ENCODE results near the gene CDC123.
"Not testable (repeated sequence)": the region's sequence is repeated elsewhere in the genome, so short reads cannot be mapped to it uniquely, and the experiment has no call there.

Gene CDC123

GRCh38 chr10:12193193-12193592 is 2.8 kb upstream of the CDC123 start:
- DNase-seq, result no peak

DNA sequence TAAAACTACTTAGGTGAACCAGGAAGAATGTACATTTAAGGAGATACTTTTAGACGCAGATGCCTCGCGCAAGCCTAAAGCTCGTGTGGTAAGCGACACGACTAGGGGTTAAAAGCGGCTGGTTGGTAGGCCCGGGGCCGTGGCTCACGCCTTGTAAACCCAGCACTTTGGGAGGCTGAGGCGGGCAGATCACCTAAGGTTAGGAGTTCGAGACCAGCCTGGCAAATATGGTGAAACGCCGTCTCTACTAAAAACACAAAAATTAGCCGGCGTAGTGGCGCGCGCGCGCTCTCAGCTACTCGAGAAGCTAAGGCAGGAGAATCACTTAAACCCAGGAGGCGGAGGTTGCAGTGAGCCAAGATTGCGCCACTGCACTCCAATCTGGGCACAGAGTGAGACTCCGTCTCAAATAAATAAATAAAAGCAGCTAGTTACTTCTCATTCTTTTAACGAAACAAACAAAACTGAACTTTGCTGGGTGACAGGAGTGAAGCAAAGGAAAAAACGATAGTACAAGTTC is 1.2 kb upstream of the CDC123 start:
- no peak for DNase-seq

GRCh38 chr10:12195281-12195602 is 746 bp upstream of the CDC123 start:
- no peak for DNase-seq

DNA sequence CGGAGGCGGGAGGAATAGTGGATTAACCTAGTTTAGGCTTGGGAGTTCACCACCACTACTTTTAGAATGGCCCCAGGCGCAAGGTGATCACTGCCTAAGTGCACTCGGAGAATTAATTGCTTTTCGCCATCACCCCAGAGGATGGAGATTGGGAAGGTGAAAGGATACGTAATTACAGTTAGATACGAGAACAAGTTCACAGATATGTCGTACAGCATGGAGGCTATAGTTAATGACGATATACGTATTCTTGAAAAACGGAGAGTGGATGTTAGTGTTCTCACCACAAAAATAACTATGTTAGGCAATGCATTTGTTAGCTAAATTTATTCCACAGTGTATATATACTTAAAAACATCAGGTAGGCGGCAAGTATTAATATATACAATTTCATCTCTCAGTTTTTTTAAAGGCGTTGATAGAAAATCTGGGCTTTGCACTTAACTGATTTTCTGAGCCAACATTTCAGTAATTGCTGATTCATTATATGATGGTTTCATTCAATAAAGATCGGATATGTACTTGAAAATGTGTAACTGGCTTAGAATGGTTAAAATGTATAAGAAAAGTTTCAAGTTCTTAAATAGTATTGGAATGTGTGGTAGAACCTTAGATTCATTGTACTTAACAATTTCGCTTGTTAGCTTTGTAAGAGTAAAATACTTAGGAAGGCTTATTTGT is 683 bp downstream of the CDC123 start:
- no peak for DNase-seq

DNA sequence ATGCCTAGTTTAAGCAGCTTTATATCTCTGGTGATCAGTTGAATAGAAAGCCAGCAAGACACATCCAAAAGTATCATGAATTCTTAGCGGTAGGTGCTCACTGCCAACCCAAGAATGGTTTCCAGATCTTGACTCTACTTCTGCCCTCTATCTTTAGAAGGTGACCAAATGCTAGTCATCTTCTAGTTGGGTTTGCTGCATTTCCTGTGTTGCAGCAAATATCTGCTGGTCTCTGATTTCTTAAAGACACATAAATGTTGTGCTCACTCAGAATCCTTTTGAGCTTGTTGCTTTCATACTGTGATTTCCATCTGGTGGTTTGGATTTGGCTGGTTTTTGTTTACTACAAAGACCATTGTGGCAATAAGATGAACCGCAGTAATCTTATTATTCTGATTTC is 2.2 kb downstream of the CDC123 start:
- DNase-seq, result no peak

DNA sequence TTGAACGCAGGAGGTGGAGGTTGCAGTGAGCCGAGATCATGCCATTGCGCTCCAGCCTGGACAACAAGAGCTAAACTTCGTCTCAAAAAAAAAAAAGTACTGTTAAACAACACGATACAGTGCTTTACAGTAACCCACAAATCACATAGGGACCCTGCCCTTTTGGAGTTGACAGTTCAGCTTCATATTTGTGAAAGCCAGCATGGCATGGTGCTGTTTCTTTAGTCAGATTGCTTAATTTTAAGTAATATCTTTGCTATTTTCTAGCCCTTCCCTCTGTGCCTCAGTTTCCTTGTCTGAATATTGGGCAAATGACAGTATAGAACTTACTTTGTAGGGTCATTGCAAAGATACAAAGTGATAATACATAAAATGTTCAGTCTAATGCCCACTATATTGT is 4.9 kb downstream of the CDC123 start:
- no peak for DNase-seq

DNA sequence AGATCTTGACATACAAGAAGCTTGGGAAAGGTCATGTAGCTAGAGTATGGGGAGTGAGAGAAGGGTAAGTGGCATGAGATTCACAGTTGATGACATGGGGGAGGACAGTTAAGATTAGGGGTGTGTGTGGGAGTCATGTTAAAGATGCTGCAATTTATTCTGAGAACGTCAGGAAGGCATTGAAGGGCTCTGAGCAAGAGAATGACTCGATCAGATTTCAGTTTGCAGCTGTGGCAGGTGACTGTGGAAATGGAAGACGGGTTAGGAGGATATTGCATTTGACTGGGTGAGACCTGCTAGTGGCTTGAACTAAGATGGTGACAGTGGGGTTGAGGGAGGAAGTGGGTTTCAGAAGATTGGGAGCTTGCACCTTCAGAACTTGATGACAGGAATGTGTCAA is 5.6 kb downstream of the CDC123 start:
- DNase-seq, result no peak

DNA sequence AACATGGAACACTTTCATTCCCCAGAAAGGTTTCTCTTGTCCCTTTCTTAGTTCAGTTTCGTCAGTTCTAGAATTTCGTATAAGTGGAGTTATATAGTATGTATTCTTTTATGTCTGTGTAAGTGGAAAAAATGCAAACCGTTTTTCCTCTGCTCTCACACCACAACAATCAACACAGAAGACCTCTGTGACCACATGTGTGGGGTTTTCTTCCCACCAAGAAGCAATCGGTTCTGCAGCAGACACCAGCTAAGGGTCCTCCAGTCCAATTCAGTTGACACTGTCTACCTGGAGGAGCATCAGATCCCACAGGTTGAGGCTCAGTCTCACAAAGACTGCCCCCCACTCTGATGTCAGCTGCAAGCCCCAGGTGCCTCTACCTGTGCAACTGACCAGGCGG is 6.2 kb downstream of the CDC123 start:
- DNase-seq, result no peak

- no peak for DNase-seq
These were observed 9.1 kb downstream of the CDC123 start for GRCh38 chr10:12205082-12205481.

GRCh38 chr10:12207114-12207513 is 11.1 kb downstream of the CDC123 start:
- no peak for DNase-seq

GRCh38 chr10:12208460-12208859 is 12.5 kb downstream of the CDC123 start:
- no peak for DNase-seq

DNA sequence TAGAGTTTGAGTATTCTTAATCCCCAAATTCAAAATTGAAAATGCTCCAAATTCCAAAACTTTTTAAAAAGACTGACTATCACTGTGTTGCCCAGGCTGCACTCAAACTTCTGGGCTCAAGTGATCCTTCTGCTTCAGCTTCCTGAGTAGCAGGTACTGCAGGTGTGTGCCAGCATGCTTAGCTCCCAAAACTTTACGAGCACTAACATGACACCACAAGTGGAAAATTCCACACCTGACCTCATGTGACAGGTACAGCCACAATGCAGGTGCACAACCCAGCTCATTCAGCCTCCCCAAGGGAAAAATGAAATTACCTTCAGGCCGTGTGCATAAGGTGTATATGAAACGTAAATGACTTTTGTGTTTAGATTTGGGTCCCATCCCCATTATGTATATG is 16.5 kb downstream of the CDC123 start:
- no peak for DNase-seq

DNA sequence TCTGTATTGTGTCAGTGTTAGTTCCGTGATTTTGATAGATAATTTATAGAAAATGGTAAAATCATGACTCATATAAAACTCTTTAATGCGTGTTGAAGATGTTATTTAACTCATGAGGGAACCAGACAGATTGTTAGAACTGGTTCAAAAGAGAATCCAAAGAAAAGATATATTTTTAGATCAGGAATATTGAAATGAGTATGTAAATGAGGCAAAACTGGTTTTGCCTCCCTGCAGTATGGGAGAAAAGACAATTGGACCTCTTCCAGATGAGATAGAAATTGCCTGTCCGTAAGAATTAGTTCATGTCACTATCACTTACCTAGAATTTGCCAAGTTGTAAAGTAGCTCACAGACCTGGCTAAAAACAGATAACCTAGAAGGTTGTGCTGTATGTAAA is 17.6 kb downstream of the CDC123 start:
- no peak for DNase-seq

DNA sequence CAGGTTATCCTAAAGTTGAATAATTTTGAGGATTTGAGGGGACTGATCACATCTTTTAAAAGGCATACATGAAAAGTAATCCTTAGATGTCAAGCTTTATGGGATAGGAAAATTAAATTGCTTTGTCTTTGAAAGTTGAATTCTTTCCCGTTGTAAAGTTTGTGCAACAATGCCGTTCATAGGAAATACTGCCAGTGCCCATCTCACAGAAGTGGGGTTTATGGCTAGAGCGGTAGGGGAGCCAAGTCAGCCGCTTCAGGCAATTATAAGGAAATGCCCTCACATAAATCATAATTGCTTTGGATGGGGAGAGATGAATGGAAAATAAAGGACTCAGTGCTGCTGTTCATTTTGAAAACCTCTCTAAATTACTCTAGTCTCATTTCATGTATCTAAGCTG is 18.1 kb downstream of the CDC123 start:
- no peak for DNase-seq

DNA sequence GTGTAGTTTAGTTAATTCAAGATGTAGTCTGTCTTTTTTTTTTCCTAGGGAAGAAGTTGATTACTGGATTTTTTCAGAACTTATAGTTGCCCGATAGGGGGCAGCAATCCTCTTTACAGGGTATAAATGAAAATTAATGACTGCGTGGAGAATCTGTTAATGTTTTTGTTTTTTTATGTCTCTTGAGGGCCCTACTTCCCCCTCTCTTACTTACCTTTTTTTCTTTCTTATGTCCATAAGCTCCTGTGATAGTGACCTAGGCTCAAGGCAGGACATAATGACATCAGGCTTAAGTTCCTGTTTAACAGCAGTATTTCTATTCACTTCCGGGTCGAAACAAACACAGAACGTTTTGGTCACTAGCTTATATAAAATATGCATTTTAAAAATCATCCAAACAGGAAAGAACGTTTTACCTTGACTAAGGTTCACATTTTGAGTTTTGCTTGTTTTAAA is 18.8 kb downstream of the CDC123 start:
- no peak for DNase-seq

DNA sequence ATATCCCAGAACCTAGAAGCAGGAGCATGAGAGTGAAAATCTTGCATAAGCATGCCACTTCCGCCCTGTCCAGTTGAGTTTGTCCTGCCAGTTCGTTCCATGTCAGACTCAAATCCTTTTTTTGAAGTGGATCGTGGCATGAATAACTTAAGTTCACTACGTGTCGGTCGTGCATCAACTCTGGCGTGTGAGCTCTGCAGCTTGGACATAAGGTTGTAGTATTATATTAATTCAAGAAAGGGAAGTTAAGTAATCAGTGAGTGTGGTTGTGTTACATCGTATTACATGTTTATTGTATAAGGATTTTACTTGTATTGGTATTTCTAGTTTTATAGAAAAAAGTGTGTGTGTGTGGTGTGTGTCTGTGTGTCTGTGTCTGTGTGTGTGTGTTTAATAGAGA is 23.0 kb downstream of the CDC123 start:
- no peak for DNase-seq

DNA sequence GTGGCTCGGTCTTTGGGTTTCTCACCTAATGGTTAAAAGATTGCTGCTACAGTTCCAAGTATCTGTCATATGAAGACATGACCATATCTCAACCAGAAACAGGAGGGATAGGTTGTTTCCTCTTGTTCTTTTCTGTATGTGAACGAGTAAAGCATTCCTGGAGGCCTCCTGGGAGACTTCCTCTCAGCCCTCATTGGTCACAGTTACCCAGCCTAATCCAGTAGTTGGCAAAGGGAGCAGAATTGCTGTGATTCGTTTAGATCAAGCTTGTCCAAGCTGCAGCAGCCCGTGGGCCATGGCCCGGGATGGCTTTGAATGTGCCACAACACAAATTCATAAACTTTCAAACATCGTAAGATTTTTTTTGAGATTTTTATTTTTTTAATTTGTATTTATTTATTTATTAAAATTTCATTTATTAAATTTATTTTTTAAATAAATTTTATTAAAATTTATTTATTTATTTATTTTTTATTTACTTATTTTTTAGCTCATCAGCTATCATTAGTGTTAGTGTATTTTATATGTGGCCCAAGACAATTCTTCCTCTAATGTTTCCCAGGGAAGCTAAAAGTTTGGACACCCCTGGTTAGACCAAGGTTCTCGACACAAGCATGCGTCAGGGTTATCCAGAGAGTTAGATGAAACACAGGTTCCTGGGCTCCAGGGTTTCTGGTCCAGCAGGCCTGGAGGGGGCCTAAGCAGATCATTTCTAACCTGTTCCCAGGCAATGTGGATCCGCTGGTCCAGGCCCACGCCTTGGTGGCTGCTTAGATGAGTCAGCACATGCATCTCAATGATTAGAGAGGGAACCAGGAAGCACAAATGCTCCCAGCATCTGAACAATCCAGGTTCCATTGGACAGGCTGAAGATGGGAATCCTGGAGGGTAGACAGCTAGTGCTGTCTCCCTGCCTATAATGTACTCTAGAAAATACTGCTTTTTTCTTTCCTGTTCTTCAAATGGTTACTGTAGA is 25.6 kb downstream of the CDC123 start:
- no peak for DNase-seq

DNA sequence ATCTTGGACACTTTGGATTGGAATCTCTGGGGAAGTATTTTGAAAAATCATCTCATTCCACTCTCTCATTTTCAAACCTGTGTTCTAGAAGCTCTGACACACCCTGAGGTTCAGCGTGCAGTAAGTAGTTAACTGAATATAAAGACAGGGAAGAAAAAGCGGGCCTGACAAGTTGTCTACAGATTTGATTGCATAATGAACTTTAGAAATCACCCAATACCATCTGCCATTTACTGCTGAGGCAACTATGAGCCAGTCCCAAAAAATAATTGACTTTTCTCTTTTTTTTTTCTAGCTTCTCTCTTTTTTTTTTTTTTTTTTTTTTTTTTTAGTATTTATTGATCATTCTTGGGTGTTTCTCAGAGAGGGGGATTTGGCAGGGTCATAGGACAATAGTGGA is 29.5 kb downstream of the CDC123 start:
- DNase-seq, result no peak

DNA sequence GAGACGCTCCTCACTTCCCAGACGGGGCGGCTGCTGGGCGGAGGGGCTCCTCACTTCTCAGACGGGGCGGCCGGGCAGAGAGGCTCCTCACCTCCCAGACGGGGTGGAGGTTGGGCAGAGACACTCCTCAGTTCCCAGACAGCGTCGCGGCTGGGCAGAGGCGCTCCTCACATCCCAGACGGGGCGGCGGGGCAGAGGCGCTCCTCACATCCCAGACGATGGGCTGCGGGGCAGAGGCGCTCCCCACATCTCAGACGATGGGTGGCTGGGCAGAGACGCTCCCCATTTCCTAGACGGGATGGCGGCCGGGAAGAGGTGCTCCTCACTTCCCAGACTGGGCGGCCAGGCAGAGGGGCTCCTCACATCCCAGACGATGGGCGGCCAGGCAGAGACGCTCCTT is 30.4 kb downstream of the CDC123 start:
- DNase-seq, result not testable (repeated sequence)

DNA sequence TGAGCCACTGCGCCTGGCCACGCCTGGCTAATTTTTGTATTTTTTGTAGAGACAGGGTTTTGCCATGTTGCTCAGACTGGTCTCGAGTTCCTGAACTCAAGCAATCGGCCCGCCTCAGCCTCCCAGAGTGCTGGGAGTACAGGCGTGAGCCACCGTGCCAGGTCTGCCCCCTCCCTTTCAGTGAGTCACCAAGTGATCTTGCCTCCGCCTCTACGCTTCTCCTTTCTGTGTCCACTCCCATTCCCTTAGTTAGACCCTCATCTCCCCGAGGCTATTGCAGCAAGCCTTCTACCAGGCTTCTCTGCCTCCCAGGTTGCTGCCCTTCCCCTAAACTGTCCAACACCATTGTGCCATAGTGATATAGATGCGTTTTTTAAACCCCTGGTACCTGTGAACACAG is 32.9 kb downstream of the CDC123 start:
- DNase-seq, result no peak

GRCh38 chr10:12234687-12235086 is 38.7 kb downstream of the CDC123 start:
- DNase-seq, result not testable (repeated sequence)

GRCh38 chr10:12235116-12235694 is 39.2 kb downstream of the CDC123 start:
- no peak for DNase-seq

DNA sequence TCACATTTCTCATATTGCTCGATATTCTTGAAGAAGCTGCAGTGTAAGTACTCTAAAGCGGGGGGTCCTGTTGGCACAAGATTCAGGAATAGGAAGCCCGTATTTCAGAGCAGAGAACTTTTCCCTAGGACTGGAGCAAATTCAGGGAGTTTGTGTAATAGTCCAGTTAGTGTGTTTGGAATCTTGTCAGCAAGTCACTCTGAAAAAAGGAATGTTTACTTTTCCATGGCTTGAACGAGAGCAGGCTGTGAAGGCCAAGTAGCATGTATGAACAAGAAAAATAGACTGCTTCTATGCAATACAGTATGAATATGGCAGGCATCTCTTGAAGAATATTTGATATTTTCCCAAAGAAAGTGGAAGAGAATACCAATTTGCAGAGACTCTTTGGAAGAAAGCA is 39.8 kb downstream of the CDC123 start:
- no peak for DNase-seq
